ENCODE measurements around the gene NCKAP5. TPM values are rescaled to one million over a fixed set of nuclear protein-coding genes. Genes with fewer than 3 reads are reported as not detected.

NCKAP5 gene
- total and polyA plus RNA-seq, 2 of the 8 experiments (the other 6 are each of a cell fraction or from before 2014, with no cell fraction given): 0.27 to 0.86 TPM

- no peak for TF ChIP-seq HDAC2 (IDR thresholded peaks at IDR 0.05; ENCODE audit: borderline replicate concordance in 1 of 2, low read depth in 2 of 2, low read length in 2 of 2)
- TF ChIP-seq SP4 (IDR thresholded peaks at IDR 0.05; ENCODE audit: low read length): no peak
These were observed 73.0 kb downstream of the NCKAP5 start (continued) for GRCh38 chr2:133495226-133495625.
